Skeletal muscle tissue (tissue), 2 donors: ENCODE data around the gene NVL. TPM values are rescaled to one million over a fixed set of nuclear protein-coding genes. Genes with fewer than 3 reads are reported as not detected.

Experiments
- small RNA-seq: library from RNA; depleted of rRNA; stranded (forward); fragments of <200 nt; gene quantifications from one replicate; pipeline ENCODE3, GENCODE V24; 2014
- total RNA-seq: library from RNA; depleted of rRNA; stranded (reverse); fragments of >200 nt; gene quantifications from one replicate; pipeline ENCODE4 v1.2.3, GENCODE V29; 2014

Gene NVL
- total RNA-seq, 1 donor from 2014 or later: 26.6 TPM

Small RNA genes within 50 kb of the gene (small RNA-seq; reads per million reads assigned to genes)
- gene MIR320B2 (not detected), gene RF00139 (not detected), gene RNU6-1008P (not detected)

Other genes starting within 250 kb of the NVL start
- gene FBXO28, start 216.1 kb downstream of the NVL start, total RNA-seq: 19.3 TPM
- gene DEGS1, start 146.9 kb downstream of the NVL start, total RNA-seq: 43.3 TPM
- 54.3 TPM for gene CNIH4, start 26.7 kb upstream of the NVL start, total RNA-seq
- 64.2 TPM for gene WDR26, start 104.6 kb upstream of the NVL start, total RNA-seq